ENCODE results near the gene GPER1.
"Not testable (repeated sequence)": the region's sequence is repeated elsewhere in the genome, so short reads cannot be mapped to it uniquely, and the experiment has no call there.

The GPER1 gene

GRCh38 chr7:1063361-1063760, 24.6 kb upstream of the GPER1 start:
- Histone ChIP-seq H3K9ac (ENCODE audit: low read length) (no peak overlapping the region), H3K4me1 (ENCODE audit: control insufficient read depth, insufficient read depth, low read length) (peaks cover 7% of the 10 kb centered on the region), H3K9me3 (ENCODE audit: control insufficient read depth, low read length) (no peaks in the 10 kb centered on the region), H3K36me3 (ENCODE audit: control insufficient read depth, insufficient read depth, low read length, severe bottlenecking) (no peaks in the 10 kb centered on the region), H3K4me3 (ENCODE audit: low read length) (no peak overlapping the region), H3K27me3 (replicated peaks; ENCODE audit: control insufficient read depth, insufficient read depth, low read length) (peaks cover 3% of the 10 kb centered on the region)
- DNase-seq (ENCODE audit: low read depth) = no peak

GRCh38 chr7:1064581-1064980, 23.3 kb upstream of the GPER1 start:
- no peaks in the 10 kb centered on the region for H3K9me3 ChIP-seq (ENCODE audit: control insufficient read depth, low read length)
- no peak overlapping the region for H3K4me3 ChIP-seq (ENCODE audit: low read length)
- no peak overlapping the region for H3K9ac ChIP-seq (ENCODE audit: low read length)
- peaks cover 7% of the 10 kb centered on the region for H3K4me1 ChIP-seq (ENCODE audit: control insufficient read depth, insufficient read depth, low read length)
- no peaks in the 10 kb centered on the region for H3K36me3 ChIP-seq (ENCODE audit: control insufficient read depth, insufficient read depth, low read length, severe bottlenecking)
- no peak for DNase-seq (ENCODE audit: low read depth)
- peaks cover 3% of the 10 kb centered on the region for H3K27me3 ChIP-seq (replicated peaks; ENCODE audit: control insufficient read depth, insufficient read depth, low read length)

- peaks cover 3% of the 10 kb centered on the region for H3K27me3 ChIP-seq (replicated peaks; ENCODE audit: control insufficient read depth, insufficient read depth, low read length)
These were observed 22.7 kb upstream of the GPER1 start for GRCh38 chr7:1065263-1065584.

GRCh38 chr7:1065585-1066241, 22.2 kb upstream of the GPER1 start:
- H3K4me3 ChIP-seq (ENCODE audit: low read length) = peak overlapping the region; percentile 41
- H3K4me1 ChIP-seq (ENCODE audit: control insufficient read depth, insufficient read depth, low read length) = peaks cover 4% of the 10 kb centered on the region
- DNase-seq (ENCODE audit: low read depth) = peak; percentile 88
- peaks cover 1% of the 10 kb centered on the region for H3K27me3 ChIP-seq (replicated peaks; ENCODE audit: control insufficient read depth, insufficient read depth, low read length)
- H3K9ac ChIP-seq (ENCODE audit: low read length) = peak overlapping the region; percentile 51
- no peaks in the 10 kb centered on the region for H3K9me3 ChIP-seq (ENCODE audit: control insufficient read depth, low read length)
- no peaks in the 10 kb centered on the region for H3K36me3 ChIP-seq (ENCODE audit: control insufficient read depth, insufficient read depth, low read length, severe bottlenecking)

More at GRCh38 chr7:1065263-1065584, 22.7 kb upstream of the GPER1 start:
- DNase-seq (ENCODE audit: low read depth) = no peak
- peak overlapping the region; percentile 51 for H3K9ac ChIP-seq (ENCODE audit: low read length)
- H3K36me3 ChIP-seq (ENCODE audit: control insufficient read depth, insufficient read depth, low read length, severe bottlenecking) = no peaks in the 10 kb centered on the region
- H3K9me3 ChIP-seq (ENCODE audit: control insufficient read depth, low read length) = no peaks in the 10 kb centered on the region
- peak overlapping the region; percentile 41 for H3K4me3 ChIP-seq (ENCODE audit: low read length)
- peaks cover 5% of the 10 kb centered on the region for H3K4me1 ChIP-seq (ENCODE audit: control insufficient read depth, insufficient read depth, low read length)

GRCh38 chr7:1066242-1066588, 21.7 kb upstream of the GPER1 start:
- Histone ChIP-seq H3K4me3 (ENCODE audit: low read length) (no peak overlapping the region), H3K36me3 (ENCODE audit: control insufficient read depth, insufficient read depth, low read length, severe bottlenecking) (no peaks in the 10 kb centered on the region), H3K27me3 (replicated peaks; ENCODE audit: control insufficient read depth, insufficient read depth, low read length) (no peaks in the 10 kb centered on the region), H3K4me1 (ENCODE audit: control insufficient read depth, insufficient read depth, low read length) (peaks cover 4% of the 10 kb centered on the region), H3K9ac (ENCODE audit: low read length) (no peak overlapping the region), H3K9me3 (ENCODE audit: control insufficient read depth, low read length) (no peaks in the 10 kb centered on the region)
- DNase-seq (ENCODE audit: low read depth) = no peak

GRCh38 chr7:1068013-1068412, 19.9 kb upstream of the GPER1 start:
- no peaks in the 10 kb centered on the region for H3K27me3 ChIP-seq (replicated peaks; ENCODE audit: control insufficient read depth, insufficient read depth, low read length)
- no peaks in the 10 kb centered on the region for H3K36me3 ChIP-seq (ENCODE audit: control insufficient read depth, insufficient read depth, low read length, severe bottlenecking)
- no peak overlapping the region for H3K4me3 ChIP-seq (ENCODE audit: low read length)
- H3K4me1 ChIP-seq (ENCODE audit: control insufficient read depth, insufficient read depth, low read length) = peaks cover 4% of the 10 kb centered on the region
- no peaks in the 10 kb centered on the region for H3K9me3 ChIP-seq (ENCODE audit: control insufficient read depth, low read length)
- DNase-seq (ENCODE audit: low read depth) = no peak
- H3K9ac ChIP-seq (ENCODE audit: low read length) = no peak overlapping the region

GRCh38 chr7:1068619-1069018, 19.3 kb upstream of the GPER1 start:
- H3K27me3 ChIP-seq (replicated peaks; ENCODE audit: control insufficient read depth, insufficient read depth, low read length) = no peaks in the 10 kb centered on the region
- no peaks in the 10 kb centered on the region for H3K36me3 ChIP-seq (ENCODE audit: control insufficient read depth, insufficient read depth, low read length, severe bottlenecking)
- H3K4me1 ChIP-seq (ENCODE audit: control insufficient read depth, insufficient read depth, low read length) = peaks cover 4% of the 10 kb centered on the region
- H3K9me3 ChIP-seq (ENCODE audit: control insufficient read depth, low read length) = no peaks in the 10 kb centered on the region
- H3K4me3 ChIP-seq (ENCODE audit: low read length) = no peak overlapping the region
- H3K9ac ChIP-seq (ENCODE audit: low read length) = no peak overlapping the region
- DNase-seq (ENCODE audit: low read depth) = no peak

- DNase-seq (ENCODE audit: low read depth) = no peak
- no peak overlapping the region for H3K4me3 ChIP-seq (ENCODE audit: low read length)
- no peaks in the 10 kb centered on the region for H3K9me3 ChIP-seq (ENCODE audit: control insufficient read depth, low read length)
- no peaks in the 10 kb centered on the region for H3K36me3 ChIP-seq (ENCODE audit: control insufficient read depth, insufficient read depth, low read length, severe bottlenecking)
- peaks cover 2% of the 10 kb centered on the region for H3K4me1 ChIP-seq (ENCODE audit: control insufficient read depth, insufficient read depth, low read length)
- H3K27me3 ChIP-seq (replicated peaks; ENCODE audit: control insufficient read depth, insufficient read depth, low read length) = no peaks in the 10 kb centered on the region
- H3K9ac ChIP-seq (ENCODE audit: low read length) = no peak overlapping the region
These were observed 17.3 kb upstream of the GPER1 start for GRCh38 chr7:1070544-1071011.

GRCh38 chr7:1071731-1072254, 16.1 kb upstream of the GPER1 start:
- no peak for DNase-seq (ENCODE audit: low read depth)
- Histone ChIP-seq H3K36me3 (ENCODE audit: control insufficient read depth, insufficient read depth, low read length, severe bottlenecking) (no peaks in the 10 kb centered on the region), H3K4me1 (ENCODE audit: control insufficient read depth, insufficient read depth, low read length) (peaks cover 10% of the 10 kb centered on the region), H3K9me3 (ENCODE audit: control insufficient read depth, low read length) (no peaks in the 10 kb centered on the region), H3K4me3 (ENCODE audit: low read length) (no peak overlapping the region), H3K9ac (ENCODE audit: low read length) (no peak overlapping the region), H3K27me3 (replicated peaks; ENCODE audit: control insufficient read depth, insufficient read depth, low read length) (no peaks in the 10 kb centered on the region)

- no peak for DNase-seq (ENCODE audit: low read depth)
- no peaks in the 10 kb centered on the region for H3K27me3 ChIP-seq (replicated peaks; ENCODE audit: control insufficient read depth, insufficient read depth, low read length)
- H3K9ac ChIP-seq (ENCODE audit: low read length) = no peak overlapping the region
- H3K36me3 ChIP-seq (ENCODE audit: control insufficient read depth, insufficient read depth, low read length, severe bottlenecking) = no peaks in the 10 kb centered on the region
- peaks cover 12% of the 10 kb centered on the region for H3K4me1 ChIP-seq (ENCODE audit: control insufficient read depth, insufficient read depth, low read length)
- no peaks in the 10 kb centered on the region for H3K9me3 ChIP-seq (ENCODE audit: control insufficient read depth, low read length)
- no peak overlapping the region for H3K4me3 ChIP-seq (ENCODE audit: low read length)
These were observed 14.6 kb upstream of the GPER1 start for GRCh38 chr7:1073142-1073977.

GRCh38 chr7:1074018-1074417, 13.9 kb upstream of the GPER1 start:
- H3K9ac ChIP-seq (ENCODE audit: low read length); H3K4me3 ChIP-seq (ENCODE audit: low read length); H3K9me3 ChIP-seq (ENCODE audit: control insufficient read depth, low read length); DNase-seq (ENCODE audit: low read depth); H3K36me3 ChIP-seq (ENCODE audit: control insufficient read depth, insufficient read depth, low read length, severe bottlenecking); H3K27me3 ChIP-seq (replicated peaks; ENCODE audit: control insufficient read depth, insufficient read depth, low read length): not testable (repeated sequence)
- peaks cover 12% of the 10 kb centered on the region for H3K4me1 ChIP-seq (ENCODE audit: control insufficient read depth, insufficient read depth, low read length)

All from adipocyte (in vitro differentiated cells).